Hepatocyte (in vitro differentiated cells): ENCODE results near the gene ABCC6.
"Not testable (repeated sequence)": the region's sequence is repeated elsewhere in the genome, so short reads cannot be mapped to it uniquely, and the experiment has no call there.

Experiments
- EZH2 ChIP-seq: fragments of 200-600 bp; sonication (generic); IDR thresholded peaks from 2 replicates; pipeline ENCODE4 v1.6.1; 2016; ENCODE audit warnings: antibody characterized with exemption, mild to moderate bottlenecking, borderline replicate concordance
- TF ChIP-seq, protein P1 (sequence below): fragments of 200-600 bp; sonication (generic); IDR thresholded peaks from 2 replicates; pipeline ENCODE4 v1.5.1; 2016; ENCODE audit warnings: antibody characterized with exemption, mild to moderate bottlenecking; ENCODE audit not compliant: poor library complexity

DNA sequence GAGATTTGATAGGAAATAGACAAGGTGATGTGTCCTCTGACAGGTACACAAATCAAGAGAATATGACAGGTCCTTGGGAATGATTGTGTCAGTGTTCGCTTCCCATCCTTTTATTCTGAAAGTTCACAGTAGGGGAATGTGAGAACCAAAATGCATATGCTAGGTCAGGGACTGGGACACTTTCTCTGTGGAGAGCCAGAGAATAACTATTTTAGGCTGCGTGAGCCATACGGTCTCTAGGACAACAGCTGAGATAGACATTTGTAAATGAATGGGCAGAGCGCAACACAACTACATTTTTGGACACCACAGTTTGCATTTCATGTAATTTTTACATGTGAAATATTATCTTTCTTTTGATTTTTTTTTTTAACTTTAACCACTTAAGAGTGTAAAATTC is 36.7 kb upstream of the ABCC6 start:
- TF ChIP-seq, protein P1, sequence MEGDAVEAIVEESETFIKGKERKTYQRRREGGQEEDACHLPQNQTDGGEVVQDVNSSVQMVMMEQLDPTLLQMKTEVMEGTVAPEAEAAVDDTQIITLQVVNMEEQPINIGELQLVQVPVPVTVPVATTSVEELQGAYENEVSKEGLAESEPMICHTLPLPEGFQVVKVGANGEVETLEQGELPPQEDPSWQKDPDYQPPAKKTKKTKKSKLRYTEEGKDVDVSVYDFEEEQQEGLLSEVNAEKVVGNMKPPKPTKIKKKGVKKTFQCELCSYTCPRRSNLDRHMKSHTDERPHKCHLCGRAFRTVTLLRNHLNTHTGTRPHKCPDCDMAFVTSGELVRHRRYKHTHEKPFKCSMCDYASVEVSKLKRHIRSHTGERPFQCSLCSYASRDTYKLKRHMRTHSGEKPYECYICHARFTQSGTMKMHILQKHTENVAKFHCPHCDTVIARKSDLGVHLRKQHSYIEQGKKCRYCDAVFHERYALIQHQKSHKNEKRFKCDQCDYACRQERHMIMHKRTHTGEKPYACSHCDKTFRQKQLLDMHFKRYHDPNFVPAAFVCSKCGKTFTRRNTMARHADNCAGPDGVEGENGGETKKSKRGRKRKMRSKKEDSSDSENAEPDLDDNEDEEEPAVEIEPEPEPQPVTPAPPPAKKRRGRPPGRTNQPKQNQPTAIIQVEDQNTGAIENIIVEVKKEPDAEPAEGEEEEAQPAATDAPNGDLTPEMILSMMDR = not testable (repeated sequence)
- TF ChIP-seq EZH2 = not testable (repeated sequence)
